NCI-H446 (cell line): ENCODE results near the gene DLGAP4.

Experiments used
- DNase-seq, 2 experiments: peaks; one replicate each; lab custom pipeline; 2025; lab: John Stamatoyannopoulos, UW

DLGAP4 gene

DNA sequence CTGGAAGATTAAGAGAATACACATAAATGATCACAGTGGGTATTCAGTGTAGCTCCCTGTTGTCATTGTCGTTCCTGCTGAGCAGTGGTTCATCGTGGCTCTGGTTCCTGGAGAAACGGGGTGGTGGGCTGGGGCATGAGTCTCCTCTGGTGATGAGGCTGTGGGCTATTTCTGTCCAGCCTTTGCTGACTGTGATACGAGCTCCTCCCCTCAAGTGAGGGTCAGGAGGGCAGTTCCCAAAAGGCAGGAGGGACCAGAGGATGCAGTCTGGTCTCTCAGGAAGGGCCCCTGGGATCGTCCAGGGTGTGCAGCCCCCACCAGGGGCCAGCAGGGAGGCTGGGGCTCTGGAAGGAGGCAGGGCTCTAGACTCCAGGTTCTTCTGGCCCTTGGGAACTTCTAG, 31.1 kb upstream of the DLGAP4 start:
- DNase-seq: no peak

DNA sequence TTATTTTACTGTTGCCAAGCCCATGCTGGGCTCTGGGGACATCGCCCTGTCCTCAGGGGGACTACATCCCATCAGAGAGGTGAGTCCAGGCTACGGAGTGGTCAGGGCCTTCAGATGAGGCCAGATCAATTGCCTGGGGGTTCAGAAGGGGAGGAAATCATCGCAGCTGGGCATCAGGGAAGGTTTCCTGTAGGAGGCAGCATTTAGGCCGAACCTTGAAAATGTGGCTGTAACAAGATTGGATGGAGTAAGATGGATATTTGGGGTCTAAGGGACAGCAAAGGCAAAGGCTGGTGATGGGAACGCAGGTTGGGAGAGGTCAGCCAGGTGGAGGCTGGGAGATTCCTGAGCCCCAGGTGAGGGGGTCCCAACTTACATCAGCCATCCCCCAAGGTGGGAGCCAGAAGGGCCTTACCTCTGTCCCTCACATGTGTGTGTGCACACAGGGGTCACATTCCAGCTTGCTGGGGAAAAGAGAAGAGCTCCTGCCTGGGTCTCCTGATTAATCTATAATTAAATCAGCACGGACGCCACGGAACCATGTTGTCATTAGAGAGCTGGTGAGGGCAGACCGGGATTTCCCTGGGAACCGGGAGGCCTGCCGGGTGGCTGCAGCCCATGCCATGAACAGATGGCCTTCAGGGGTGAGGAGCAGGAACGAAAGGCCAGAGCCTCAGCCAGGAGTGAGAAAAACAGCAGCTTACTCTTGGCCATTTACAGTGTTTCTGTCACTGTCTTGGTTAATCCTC, 30.5 kb upstream of the DLGAP4 start:
- DNase-seq: no peak

DNA sequence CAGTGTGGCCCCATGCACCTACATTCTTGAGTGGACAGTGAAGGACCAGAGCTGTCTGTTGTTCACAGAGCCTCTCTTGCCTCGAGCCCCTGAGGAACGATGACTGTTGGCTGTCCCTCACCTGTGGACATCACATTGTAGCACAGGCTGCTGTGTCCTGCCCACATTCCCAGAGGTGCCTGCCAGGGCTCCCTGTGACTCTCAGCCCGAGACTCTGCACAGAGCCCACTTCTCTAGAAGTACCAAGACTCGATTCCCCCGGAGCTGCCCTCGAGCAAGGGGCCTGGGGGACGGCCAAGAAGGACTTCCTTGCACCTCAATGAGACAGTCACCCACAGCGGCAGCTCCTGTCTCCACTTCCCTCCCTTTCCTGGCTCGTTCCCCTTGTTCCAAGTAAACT, 28.6 kb upstream of the DLGAP4 start:
- DNase-seq: no peak

DNA sequence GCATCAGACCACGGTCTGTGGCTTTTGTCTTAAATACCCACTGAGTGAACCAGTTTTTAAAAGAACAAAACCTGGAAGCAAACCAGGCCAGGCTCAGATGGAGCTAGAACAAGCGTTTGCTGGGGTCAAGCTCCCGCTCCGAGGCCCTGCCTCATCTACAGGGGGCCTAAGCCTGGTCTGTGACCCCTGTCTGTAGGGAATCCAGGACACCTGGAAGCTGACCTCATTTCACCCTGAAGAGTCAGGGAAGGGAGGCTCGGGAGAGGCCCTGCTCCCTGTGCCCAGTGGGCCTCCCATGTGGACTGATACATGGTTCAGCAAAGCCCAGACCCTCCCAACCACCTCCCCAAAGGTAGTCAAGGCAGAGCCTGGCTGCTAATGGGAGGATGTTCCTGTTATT, 26.8 kb upstream of the DLGAP4 start:
- DNase-seq: no peak

DNA sequence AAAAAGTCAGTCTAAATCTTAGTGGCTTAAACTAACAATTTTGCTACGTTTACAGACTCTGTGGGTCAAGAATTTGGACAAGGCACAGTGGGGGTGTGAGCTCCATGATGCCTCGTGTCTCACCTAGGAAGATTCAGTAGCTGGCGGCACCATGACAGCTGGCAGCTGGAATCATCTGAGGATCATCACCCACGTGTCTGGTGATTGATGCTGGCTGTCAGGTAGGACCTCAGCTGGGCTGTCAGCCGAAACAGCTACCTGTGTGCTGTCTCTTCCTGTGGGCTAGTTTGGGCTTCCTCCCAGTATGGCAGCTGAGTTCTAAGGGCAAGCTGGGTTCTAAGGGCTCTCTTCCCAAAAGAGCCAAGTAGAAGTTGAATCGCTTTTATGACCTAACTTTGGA, 26.4 kb upstream of the DLGAP4 start:
- no peak for DNase-seq

DNA sequence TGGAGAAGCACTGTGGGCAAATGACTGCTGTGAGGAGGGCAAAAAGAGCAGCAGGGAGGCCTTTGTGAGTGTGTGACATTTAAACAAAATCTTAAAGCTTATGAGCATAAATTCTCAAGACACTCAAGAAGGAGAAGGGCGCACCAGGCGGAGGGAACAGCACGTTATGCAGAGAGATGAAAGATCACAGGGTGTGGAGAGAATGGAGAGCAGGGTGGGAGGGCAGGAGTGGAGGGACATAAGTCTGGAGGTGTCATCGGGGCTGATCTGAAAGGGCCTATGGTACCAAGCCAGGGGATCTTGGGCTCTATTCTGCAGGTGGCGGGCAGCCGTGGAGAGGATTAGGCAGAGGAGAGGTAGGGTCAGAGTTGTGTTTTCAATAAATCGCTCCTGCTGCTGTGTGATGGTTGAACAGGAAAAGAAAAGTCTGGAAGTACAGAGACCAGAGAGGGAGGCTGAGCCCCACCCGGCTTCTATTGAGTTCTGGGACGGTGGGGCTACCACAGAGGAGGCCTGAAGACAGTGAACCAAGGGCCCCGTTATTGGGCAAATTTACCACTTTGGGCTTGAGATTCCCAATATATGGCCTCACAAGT, 24.3 kb upstream of the DLGAP4 start:
- no peak for DNase-seq

DNA sequence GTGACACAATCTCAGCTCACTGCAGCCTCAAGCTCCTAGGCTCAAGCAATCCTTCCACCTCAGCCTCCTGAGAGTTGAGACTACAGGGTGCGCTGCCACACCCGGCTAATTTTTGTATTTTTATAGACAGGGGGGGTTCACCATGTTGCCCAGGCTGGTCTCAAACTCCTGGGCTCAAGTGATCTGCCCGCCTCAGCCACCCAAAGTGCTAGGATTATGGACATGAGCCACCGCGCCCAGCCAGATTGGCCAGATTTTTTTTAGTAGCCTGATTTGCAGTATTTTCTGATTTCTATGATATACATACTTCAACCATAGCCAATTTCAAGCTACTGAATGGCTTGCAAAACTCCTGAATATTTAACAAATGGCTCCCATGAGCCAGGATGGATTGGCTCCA, 21.4 kb upstream of the DLGAP4 start:
- DNase-seq: no peak

DNA sequence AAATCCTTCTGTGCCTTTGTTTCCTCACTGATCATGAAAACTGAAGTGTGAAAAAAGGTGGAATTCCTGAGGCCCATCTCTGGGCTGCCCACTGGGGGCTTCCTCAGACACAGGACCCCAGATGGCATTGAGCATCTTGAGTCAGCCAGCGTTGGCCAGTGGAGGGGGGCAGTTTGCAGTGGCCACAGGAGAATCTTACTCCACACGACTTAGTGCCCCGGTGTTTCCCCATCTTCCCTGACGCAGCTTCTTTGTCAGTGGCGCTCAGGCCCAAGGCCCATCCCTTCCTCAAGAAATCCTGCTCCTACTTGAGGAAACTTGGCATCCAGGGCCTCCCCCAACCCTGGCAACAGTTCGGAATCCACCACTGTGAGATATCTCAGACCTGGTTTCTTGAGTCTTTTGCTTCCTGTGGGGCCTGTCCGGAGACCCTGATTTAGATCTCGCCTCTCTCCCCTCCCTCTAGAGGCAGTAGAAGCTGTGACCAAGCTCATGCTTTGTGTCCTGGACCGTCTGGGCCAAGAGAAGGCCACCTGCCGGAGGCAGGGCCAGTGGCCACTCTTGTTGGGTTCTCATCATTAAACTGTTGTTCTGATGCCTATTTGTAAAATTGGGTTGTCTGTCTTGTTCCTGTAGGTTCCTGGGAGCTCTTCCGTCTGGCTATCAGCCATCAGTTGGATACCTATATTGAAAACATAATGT, 20.2 kb upstream of the DLGAP4 start:
- no peak for DNase-seq

DNA sequence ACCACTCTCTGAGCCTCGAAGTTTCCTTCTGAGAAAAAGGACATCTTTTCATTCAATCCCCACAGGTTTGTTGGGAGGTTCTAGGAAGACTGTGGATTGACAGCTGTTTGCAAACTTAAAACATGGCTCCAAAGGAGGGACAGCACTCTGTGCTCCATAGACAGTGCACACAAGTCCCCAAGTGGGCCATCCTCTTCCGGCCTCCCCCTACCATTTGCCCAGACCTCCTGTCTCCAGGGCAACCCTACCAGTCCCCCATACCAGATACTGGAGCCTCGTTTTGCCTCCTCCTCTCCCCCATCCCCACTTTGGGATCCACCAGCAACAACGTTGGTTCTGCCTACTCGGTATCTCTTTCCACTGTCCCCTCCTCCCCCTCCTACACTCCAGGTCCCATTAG, 8.5 kb upstream of the DLGAP4 start:
- no peak for DNase-seq

DNA sequence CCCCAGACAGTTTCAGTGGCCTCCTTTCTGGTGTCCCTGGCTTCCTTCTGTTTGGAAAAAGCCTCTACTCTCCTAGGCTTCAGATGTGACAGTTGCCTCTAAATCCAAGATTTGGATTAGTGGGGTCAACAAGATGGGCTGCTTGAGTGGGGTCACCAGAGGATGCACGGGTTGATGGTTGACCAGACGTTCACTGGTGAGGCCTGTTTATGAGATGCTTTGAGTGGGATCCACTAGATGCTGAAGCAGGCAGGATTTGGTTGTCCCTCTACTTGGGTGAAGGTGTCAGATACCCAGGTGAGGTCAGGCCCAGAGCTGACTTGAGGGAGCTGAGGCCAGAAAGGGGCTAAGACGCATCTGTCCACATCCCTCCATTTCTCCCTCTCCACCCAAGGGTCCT, 8.1 kb upstream of the DLGAP4 start:
- no peak for DNase-seq

DNA sequence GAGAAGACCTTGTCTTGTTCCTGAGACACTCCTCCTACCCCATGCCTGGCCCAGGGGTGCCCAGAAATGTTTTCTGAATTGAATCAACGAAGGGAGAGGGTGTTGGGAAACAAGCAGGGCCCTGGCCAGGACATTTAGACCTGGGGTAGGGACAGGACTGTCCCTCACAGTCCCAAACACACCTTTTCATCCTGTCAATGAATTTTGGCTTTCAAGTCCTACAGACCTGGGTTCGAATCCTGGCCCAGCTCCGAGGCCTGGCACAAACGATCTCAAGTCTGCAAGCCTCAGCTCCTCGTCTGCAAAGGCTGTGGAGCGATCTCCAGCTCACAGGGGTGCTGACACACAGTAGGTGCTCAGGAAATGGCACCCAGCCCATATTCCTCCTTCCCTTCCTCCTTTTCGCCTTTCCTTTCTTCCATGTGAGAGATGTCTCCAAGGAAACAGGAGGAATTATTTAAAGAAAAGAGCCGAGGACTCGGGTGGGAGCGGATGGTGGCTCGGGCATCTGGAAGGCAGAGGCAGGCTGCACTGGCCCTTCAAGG, 7.3 kb upstream of the DLGAP4 start:
- DNase-seq: no peak

DNA sequence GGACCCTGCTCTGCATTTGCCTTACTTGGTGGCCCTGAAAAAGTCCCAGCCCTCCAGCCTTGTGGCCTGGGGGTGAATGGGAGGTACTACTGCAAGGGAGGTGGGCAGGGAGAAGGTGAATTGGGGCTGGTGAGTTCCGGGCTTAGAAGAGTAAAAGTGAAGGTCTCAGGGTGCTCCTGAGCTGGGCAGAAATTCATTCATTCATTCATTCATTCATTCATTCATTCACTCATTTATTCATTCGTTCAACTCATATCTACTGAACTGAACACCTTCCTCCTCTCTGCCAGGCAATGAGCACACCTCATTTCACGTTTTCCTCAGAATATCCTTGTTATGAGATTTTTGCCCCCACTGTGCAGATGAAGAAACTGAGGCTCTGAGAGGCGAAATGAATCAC, 6.7 kb upstream of the DLGAP4 start:
- no peak for DNase-seq

DNA sequence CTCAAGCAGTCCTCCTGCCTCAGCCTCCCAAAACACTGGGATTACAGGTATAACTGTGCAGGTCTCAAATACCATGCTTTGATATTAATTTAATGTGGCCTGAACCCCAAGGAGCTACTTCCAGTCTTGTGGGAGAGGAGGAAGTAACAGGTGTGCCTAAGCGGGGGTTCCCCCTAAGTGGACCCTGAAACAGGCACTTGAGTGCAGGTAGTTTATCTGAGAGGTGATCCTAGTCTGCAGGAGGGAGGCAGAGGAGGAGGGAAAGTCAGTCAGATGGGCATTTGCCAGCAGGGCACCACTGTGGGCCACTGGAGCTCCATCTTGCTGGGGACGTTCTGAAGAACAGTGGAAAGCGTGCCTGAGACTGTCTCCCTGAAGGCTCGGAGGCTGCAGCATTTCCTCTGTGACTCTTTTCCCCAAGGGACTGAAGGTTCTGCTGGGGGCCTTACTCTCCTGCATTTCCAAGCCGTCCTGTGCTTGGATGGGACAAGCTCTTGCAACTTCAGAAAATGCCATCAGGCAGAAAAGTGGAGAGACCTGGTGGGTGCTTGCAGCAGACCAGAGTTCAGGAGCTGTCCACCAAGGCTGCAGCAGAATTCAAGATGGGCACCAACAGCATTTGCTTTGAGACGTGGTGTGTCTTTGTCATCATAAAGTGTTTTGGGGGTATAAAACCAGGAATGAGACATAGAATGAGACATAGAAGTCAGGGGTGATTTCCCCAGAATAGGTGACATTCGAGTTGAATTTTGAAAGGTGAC, 4.6 kb upstream of the DLGAP4 start:
- no peak for DNase-seq

DNA sequence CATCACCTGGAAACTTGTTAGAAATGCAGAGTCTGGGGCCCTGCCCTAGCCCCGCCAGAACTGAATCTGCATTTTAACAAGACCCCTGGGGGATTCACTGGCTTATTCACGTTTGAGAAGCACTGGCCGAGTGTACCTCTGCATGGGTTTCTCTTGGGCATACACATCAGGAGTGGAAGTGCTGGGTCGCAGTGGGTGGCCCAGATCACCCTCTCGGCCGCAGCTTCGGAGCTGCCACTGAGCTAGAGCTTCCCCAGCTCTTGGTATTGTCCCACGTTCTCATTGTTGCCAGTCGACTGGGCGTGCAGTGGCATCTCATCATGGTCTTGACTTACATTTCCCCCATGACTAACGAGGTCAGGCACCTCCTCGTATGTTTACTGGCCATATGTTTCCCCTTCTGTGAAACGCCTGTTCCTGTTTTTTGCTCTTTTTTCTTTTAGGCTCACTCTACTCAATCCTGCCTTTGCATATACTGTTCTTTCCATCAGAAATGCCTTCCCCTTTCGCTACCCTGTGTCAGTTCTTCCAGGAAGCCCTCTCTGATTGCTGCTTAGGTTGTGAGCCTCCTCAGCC, 3.0 kb upstream of the DLGAP4 start:
- DNase-seq: no peak

DNA sequence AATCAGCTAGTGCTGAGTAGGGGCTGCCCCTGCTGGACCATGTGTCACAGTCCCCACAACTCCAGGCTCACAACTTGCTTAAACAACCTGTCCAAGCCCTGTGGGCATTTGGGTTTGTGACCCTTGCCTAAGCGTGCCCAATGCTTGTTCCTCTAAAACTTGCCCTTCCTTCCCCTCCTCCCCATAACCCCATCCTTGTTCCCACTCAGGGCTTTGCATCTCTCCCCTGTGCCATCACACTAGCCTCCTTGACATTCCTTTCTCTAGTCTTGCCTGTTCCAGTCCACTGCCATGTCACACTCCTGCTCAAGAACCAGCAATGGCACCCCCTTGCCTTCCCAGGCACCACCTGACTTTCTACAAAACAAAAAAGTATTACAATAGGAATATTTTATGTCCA, 2.3 kb upstream of the DLGAP4 start:
- DNase-seq: no peak

DNA sequence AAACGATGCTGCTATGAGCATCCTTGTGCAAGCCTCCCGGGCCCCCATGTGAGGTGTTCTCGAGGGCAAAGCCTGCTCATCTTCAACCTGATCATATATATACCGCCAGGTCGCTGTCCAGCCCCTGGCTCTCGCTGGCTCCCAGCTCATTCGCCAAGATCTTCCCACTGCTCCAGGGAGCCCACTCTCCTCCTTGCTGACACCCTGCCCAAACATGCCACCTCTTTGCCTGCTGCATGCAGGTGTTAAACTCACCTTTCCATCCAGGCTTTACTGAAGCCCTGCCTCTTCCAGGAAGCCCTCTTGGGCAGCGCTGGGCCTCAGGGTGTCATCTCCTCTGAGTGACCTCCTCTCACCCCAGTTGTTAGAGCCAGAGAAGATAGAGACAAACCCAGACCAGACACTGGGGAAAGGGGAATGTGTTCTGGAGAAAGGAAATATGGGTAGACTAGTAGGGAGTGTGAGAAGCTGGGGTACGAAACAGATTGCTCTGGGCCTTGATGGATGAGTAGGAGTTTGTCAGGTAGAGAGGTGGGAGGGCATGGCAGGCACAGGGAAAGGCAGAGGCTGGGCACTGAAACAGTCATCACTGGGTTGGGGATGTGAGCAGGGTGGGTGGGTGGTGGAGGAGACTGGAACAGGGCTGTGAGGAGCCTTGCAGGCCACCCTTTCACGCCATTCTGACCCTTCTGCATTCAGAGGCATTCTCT, 1.2 kb upstream of the DLGAP4 start:
- DNase-seq: no peak

DNA sequence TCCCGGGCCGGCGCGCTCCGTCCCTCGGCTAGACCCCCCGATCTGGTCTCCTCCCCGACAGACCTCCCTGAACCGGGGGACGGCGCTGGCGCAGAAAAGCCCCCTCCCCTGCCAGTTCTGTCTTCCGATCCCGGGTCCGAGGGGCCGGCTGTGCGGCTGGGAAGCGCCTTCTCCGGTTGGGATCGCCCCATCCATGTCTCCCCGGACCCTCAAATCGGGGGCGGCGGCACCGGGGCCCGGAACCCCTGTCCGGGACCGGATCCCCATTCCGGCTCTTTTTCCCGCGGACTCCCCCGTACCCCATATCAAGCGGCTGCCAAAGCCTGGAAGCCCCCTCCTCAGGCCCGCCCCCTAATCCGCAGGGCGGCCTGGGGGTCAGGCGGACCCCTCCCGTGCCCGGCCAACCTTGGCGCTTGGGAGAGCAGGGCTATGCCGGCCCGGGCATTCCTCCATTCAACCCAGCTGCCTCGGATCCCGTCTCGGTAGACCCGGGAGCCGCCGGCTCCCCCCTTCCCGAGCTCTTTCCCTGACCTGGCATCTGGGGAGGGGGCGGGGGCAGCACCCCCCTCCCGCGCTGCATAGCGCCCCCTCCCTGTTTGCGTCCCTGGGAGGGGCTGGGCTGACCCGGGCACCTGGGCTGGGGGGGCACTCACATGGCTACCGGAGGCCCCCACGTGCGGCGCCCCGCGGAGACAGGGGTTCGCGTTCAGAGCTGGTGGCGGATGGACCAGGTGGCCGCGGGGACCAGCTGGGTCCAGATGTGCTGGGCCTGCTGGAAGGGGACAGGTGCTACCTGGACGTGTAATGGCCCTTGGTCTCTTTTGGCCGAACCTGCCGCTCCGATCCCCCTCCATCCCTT, 643 bp downstream of the DLGAP4 start:
- no peak for DNase-seq

DNA sequence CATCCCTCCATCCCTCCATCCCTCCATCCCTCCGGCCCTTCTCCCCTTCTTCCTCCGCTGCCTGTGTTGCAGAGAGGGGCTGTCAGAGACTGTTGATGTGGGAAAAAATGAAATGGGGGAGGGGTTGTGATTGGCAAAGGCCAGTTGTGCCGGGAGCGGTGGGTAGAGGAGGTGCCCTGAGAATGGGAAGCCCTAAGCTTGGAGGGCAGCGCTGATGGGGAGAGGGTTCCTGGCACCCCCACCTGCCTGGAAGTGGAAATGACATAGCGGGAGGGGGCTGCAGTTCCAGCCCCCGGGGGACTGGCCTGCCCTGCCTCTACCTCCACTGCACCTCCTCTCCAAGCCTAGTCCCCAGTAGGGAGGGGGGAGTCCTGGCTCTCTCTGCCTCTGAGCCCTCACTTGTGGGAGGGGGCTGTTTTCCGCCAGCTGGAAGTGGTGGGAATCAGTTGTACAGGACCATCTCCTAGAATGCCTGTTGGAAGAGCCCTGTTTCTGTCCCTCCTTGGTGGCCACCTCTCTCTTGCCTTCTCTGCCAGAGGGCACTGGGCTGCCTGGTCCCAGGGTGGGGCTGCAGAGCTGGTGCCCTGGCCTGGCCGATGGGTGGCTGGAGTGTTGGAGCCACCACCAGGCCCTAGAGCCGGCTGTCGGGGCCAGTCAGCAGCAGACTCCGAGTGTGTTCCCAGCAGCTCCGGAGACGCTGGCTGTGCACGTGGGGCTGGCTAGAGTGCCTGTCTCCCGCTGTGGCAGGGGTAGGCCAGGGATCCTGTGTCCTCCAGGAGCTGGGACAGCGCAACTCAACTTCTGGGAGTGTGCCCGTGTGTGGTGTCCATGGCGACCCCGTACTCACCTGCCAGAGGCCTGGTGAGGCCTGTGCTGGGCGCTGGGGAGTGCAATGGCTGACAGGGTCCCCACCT, 1.5 kb downstream of the DLGAP4 start:
- DNase-seq: no peak

DNA sequence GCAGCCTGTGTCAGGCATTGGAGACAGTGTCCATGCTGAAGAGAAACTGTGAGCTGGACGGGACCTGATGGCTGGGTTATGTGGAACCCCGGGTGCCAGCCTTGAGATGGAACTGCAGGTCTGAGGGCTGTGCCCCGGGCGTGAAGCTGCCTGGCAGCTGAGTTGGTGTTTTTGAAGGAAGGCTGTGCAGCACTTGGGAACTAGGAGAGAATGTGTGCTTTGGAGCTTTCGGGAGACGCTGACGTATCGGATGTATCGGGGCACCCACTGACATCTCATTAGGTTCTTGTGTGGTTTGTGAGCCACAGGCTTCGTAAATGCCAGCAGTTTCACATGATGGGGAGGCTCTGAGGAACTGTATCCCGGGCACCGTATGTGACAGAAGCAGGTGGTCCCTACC, 2.2 kb downstream of the DLGAP4 start:
- no peak for DNase-seq
